ENCODE results near the gene FAM193B.

FAM193B gene

GRCh38 chr5:177516601-177517568, 37.5 kb downstream of the FAM193B start, which contains the start of gene DDX41:
Gene DDX41, minus strand, starts transcription at chr5:177516961. Its CDS starts 16 bp downstream, at chr5:177516945.
- FAIRE-seq, result peak; percentile 99

GRCh38 chr5:177515580-177515979, 38.8 kb downstream of the FAM193B start:
- DNase-seq (ENCODE audit: low spot score) (no peak), FAIRE-seq (no peak)

More at GRCh38 chr5:177516601-177517568, 37.5 kb downstream of the FAM193B start, which contains the start of gene DDX41:
- DNase-seq (ENCODE audit: low spot score), result peak; percentile 97

DNA sequence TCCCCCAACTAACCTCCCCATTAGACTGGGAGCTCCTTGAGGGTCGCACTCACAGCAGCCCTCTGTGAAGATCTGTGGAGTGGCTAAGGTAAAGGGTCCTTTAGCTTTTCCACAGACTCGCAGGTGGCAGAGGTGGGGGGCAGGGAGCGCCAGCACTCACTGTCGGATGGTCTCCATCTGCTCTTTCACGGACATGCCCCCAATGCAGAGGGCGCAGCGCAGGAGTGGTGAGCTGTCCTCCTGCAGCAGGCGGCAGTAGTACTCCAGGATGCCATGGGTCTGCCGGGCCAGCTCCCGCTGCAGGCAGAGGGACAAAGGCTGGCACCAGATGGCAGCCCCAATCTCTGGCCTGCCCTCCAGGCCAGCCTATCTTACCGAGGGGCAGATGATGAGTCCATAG, 39.8 kb downstream of the FAM193B start:
- FAIRE-seq (no peak), DNase-seq (ENCODE audit: low spot score) (no peak)

DNA sequence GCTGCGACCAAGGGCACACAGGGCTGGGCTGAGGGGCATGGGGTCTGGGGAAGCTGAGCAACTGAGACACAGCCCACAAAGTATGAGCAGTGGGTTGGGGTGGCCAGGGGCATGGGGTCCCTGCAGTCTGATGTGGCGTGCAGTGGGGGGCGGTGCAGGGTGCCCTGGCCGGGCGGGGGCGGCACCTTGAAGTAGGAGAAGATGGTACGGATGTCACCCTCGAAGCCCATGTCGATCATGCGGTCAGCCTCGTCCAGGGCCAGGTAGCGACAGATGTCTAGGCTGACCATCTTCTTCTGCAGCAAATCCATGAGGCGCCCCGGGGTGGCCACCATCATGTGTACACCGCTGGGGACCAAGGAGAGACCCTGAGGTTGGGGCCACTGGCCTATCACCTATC, 40.9 kb downstream of the FAM193B start:
- FAIRE-seq (no peak), DNase-seq (ENCODE audit: low spot score) (no peak)

DNA sequence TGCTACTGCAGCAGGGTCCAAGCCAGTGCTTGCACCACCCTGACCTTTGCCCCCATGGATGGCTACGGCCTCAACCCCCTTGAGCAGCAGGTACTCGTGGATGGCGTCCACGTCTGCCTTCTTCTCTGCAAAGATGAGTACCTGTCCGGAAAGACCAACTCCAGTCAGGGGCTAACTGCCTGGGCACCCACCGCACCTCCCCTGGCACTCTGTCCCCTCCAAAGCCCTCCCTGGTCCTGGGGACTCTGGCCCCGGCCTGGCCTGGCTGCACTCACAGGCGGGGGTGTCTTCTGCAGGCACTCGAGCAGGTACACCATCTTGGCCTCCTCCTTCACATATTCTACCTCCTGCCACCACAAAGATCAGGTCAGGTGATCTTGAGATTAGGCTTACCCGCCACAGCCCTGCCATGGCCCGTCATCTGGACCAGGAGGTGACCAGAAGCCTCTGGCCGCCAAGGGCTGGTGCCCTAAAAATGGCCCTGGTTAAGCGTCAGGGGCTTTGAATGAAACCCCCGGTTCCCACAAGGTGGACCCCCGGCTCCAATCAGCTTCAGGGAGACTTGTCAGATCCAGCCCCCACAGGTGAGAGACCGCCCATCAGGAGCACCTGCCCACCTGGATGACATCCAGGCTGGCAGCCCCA, 41.5 kb downstream of the FAM193B start:
- no peak for FAIRE-seq

DNA sequence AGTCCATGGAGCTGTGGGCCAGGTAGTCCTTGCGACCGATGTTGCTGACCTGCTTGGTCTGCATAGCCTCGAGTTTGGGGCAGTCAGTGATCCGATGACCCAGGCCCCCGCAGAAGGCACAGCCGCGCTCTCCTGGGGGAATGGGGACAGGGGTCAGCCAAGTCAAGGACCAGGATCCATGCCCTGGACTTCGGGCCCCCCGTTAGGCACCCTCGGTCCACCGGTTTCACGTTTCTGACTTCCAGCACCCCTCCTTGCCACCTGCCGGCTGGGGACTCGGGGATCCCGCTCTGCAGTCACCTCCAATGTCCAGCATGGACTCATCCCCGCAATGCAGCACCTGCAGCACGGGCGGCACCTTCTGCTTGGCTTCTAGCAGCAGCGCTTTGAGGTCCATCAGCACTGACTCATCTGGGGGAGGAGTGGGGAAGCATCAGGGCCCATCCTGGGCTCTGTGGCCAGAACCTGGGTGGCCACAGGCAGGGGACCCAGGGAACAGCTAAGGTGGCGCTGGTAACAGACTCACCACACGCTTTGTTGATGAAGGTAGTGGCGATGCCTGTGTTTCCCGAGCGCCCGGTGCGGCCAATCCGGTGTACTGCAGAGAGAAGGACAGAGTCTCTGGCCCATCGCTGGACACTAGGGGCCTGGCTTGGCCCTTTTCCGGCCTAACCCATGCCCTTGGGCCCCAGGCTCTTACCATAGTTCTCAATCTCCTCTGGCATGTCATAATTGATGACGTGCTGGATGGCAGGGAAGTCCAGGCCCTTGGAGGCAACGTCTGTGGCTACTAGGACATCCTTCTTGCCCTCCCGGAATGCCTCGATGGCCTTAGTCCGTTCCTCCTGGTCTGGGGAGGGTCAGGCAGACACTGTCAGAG, 42.3 kb downstream of the FAM193B start:
- DNase-seq (ENCODE audit: low spot score) (no peak), FAIRE-seq (no peak)

More for the DNA sequence above, 41.5 kb downstream of the FAM193B start:
- DNase-seq (ENCODE audit: low spot score), result no peak

- DNase-seq (ENCODE audit: low spot score) (no peak), FAIRE-seq (no peak)
These were observed 43.2 kb downstream of the FAM193B start for GRCh38 chr5:177511181-177511580.

DNA sequence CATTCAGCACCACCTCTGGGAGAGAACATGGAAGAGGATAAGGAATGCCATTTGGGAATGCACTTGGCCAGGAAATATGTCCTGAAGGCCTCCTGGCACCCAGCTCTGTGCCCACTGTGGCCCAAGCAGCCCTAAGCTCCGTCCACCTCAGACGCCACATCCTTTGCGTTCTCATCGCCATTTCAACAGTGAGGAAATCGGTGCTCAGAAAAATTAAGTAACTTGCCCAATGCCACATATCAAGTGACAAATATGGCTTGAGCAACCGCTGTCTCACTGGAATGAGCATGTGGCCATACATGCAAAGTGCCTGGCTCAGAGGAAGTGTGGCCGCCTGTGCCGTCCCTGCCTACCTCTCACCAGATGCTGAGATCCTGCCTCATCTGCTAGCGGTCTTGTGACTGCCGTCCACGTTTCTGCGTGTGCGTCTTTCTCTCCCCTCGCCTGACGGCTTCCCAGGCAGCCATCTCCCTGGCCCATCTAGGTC, 43.8 kb downstream of the FAM193B start:
- DNase-seq (ENCODE audit: low spot score) (no peak), FAIRE-seq (no peak)

DNA sequence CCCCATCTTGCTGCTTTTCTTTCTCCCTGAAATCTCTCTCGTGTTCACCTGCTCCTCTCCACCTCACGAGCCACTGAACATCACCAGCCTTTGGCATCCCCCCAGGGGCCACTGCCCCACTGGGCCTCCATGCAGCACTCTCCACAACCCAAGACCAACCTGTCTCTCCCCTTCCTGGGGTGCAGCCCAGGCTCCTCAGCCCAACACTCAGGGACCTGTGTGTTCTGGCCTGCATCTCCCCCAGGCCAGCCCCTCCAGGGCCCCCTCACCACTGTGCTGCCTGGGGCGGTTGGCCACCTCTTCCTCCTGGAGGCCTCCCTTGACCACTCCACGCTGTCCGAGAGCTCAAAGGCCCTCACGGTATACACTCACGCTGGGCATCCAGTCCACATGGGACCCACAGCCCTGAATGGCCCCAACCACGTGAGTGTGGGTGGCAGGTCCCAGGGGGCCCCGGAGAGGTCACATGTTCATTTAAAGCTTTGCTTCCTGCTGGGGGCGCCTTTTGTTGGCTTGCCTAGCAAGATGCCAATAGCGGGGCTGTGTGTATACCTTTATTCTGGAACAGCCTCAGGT, 44.3 kb downstream of the FAM193B start:
- FAIRE-seq (no peak), DNase-seq (ENCODE audit: low spot score) (no peak)

DNA sequence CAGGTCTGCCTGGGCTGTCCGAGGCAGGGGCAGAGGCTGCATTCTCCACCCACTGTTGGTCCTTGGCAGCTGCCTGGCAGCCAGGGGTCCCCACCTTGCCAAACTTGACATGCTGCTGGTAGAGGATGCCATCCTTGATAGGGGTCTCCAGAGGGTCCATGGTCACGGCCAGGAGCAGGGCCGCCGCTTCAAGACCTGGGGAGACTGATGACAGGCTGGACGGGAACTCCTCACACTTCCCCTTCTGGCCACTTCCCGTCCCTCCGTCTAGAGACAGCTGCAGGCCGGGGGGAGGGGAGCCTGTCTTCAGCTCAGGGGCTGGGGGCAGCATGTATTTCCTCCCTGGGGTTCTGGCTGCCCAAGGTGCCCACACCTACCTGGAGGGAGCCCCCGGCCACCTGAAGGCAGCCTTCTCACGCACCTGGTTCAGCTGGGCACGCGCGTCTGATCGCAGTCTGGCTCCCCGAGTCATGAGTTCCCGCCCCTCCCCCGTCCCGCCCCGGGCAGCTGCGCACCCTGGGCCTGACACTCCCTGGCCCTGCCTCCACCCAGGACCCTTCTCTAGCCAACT, 44.9 kb downstream of the FAM193B start, which contains the start of gene DOK3:
TSS of gene DOK3 (minus strand) at position 446 of the 571 bp plus-strand sequence. CDS start at position 160, 286 bp downstream.
- DNase-seq (ENCODE audit: low spot score) (no peak), FAIRE-seq (no peak)

- FAIRE-seq, result no peak
- DNase-seq (ENCODE audit: low spot score), result no peak
These were observed 45.5 kb downstream of the FAM193B start for GRCh38 chr5:177508837-177509236.

- FAIRE-seq (no peak), DNase-seq (ENCODE audit: low spot score) (no peak)
These were observed 46.1 kb downstream of the FAM193B start for GRCh38 chr5:177508221-177508611.

DNA sequence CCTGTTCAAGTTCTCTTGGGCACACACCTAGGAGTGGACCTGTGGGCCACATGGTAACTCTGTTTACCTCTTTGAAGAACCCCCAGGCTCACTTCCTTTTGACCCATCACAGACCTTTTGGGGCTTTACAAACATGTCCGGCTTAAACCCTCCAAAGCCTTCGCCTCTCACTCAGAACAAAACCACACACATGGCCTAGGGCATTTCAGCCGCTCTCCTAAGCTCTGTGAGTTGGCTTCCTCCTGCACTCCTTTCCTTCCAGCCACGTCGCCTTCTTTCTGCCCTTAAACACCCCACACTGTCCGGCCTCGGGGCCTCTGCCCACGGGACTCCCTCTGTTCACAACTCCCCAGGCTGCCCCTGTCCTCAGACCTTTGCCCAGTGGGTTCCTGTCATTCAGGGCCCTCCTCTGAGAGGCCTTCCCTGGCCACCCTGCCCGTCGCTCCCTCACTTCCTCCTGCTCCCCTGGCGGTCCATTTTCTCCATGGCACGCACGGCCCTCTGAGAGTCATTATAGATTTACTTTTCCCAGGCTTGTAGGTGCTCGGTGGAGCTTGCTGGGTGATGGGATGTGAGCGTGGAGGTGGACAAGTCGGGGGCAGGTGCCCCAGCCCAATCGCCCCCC, 46.7 kb downstream of the FAM193B start:
- no peak for DNase-seq (ENCODE audit: low spot score)

DNA sequence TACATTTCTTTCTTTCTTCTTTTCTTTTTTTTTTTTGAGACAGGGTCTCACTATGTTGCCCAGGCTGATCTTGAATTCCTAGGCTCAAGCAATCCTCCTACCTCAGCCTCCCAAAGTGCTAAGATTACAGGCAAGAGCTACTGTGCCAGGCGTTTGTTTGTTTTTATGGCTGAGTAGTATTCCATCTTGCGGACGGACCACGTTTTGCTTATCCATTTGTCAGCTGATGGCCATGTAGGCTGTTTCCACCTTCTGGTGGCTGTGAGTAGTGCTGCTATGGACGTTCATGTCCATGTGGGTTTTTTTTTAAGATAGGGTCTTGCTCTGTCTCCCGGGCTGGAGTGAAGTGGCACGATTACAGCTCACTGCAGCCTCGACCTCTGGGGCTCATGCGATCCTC, 47.2 kb downstream of the FAM193B start:
- no peak for DNase-seq (ENCODE audit: low spot score)
- FAIRE-seq, result no peak

More for the DNA sequence above, 46.7 kb downstream of the FAM193B start:
- FAIRE-seq, result no peak

DNA sequence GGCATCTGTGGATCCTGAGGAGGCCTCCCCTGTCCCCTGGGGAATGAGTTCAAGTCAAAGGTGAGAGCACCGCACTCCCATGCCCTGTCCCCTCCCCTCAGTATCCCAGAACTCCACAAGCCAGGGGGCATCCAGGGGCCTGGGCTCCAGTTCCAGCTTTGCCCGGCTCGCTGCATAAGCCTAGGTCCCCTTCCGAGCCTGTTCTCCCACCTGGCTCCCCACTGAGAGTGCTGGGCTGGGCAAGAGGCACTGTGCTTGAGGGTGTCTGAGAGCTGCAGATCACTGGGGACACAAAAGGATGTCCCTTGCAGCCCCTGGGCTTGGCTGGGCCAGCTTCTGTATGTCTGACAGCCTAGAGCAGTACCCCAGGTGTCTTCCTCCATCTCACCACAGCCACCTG, 49.3 kb downstream of the FAM193B start:
- no peak for DNase-seq (ENCODE audit: low spot score)
- FAIRE-seq, result no peak

DNA sequence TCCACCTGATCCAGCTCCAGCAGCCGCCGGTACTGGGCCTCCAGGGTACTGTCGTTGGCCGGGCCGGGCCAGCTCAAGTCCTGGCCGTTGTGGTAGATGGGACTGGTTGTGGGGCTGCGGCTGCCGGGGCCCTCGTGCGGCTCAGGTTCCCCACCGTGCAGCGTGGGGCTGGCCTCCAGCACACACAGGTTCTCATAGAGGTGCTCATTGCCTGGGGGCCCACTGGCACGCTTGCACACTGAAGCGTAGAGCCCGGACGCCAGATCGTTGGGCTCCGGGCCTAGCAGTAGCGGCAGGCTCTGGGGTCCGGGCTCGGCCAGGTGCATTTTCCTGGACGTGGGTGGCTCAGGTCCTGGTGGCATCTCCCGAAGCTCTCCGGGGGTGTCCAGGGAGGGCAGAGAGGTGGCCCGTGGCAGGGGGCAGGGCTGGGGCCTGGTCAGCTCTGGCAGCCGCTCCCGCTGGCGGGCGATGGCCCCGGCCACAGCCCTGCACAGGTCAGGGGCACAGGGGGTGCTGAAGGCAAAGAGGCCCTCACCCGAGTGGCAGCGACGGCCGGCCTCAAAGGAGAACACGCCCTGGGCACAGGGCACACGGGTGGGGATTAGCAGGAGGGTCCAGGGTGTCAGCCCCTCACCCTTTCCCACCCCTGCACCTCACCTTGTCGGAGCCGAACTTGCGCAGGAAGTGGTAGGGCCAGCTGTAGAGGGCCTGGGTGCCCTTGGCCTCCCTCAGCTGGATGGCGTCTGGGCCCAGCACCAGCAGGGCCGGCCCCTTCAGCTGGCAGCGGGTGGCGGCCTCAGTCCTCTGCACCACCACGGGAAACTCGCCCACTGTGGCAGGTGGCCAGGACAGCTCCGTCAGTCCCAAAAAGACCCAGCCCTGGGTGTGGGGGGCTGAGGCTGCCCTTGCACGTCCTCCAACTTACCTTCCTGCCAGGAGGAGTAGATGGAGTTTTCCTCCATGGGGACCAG, 50.0 kb downstream of the FAM193B start:
- DNase-seq (ENCODE audit: low spot score) (no peak), FAIRE-seq (no peak)

GRCh38 chr5:177503351-177504085, 50.8 kb downstream of the FAM193B start:
- DNase-seq (ENCODE audit: low spot score) (no peak), FAIRE-seq (no peak)

GRCh38 chr5:177502886-177503285, 51.5 kb downstream of the FAM193B start:
- DNase-seq (ENCODE audit: low spot score) (no peak), FAIRE-seq (no peak)

Measured in urothelium cell line (cell line).